CD4-positive, alpha-beta T cell (primary cell): ENCODE data around the gene MYO1D. TPM values are rescaled to one million over a fixed set of nuclear protein-coding genes. Genes with fewer than 3 reads are reported as not detected.

Experiments
- ATAC-seq: fragments of 200-7000 bp; cut with Tn5 transposase; one replicate; pipeline ENCODE4 v1.10.0; 2022; ENCODE audit warnings: mild to moderate bottlenecking; ENCODE audit not compliant: poor library complexity
- CTCF ChIA-PET: fragments of 350-600 bp; sonication (Branson Sonifier 250); formaldehyde crosslinking; loops from one replicate; lab custom pipeline; 2021; ENCODE audit warnings: antibody characterized with exemption, inconsistent platforms; lab: Charles Lee
- POLR2A ChIA-PET: fragments of 350-600 bp; sonication (Branson Sonifier 250); formaldehyde crosslinking; loops from one replicate; lab custom pipeline; 2021; ENCODE audit warnings: antibody characterized with exemption, inconsistent platforms; lab: Charles Lee
- DNase-seq, 14 experiments: peaks; one replicate each; pipeline ENCODE4 v3.0.0-alpha.2; 2013 to 2020; ENCODE audit warnings: mixed read lengths in 2 of 14
- H3K27ac ChIP-seq, 2 donors: one replicate each; pipeline versions ENCODE4 v1.5.1 to v1.7.0; 2013; ENCODE audit warnings: low read length in 2 of 2, low read depth in 1 of 2, mild to moderate bottlenecking in 1 of 2
- H3K27me3 ChIP-seq, 2 experiments: 1 replicate in 1 of 2; 2 replicates in 1 of 2; pipeline versions ENCODE4 v1.6.1 to v1.7.0; 2013; ENCODE audit warnings: low read length in 2 of 2, control low read depth in 1 of 2, mild to moderate bottlenecking in 1 of 2, moderate library complexity in 1 of 2; ENCODE audit not compliant: insufficient read depth in 2 of 2, control insufficient read depth in 1 of 2
- H3K36me3 ChIP-seq: one replicate; pipeline ENCODE4 v1.6.1; 2013; ENCODE audit warnings: low read length, control low read depth; ENCODE audit not compliant: insufficient read depth
- H3K4me1 ChIP-seq: one replicate; pipeline ENCODE4 v1.6.1; 2013; ENCODE audit warnings: low read length, control low read depth; ENCODE audit not compliant: insufficient read depth
- H3K4me3 ChIP-seq: one replicate; pipeline ENCODE4 v1.5.1; 2013; ENCODE audit warnings: mild to moderate bottlenecking, low read length, moderate library complexity
- H3K9me3 ChIP-seq, 2 experiments: 1 replicate in 1 of 2; 2 replicates in 1 of 2; pipeline versions ENCODE4 v1.6.1 to v1.7.0; 2013; ENCODE audit warnings: low read length in 2 of 2, mild to moderate bottlenecking in 2 of 2, control low read depth in 1 of 2, moderate library complexity in 1 of 2; ENCODE audit not compliant: control insufficient read depth in 1 of 2, insufficient read depth in 1 of 2
- H3K27ac Mint-ChIP-seq: one replicate; pipeline ENCODE4 v1.8.0; 2020; ENCODE audit warnings: mixed read lengths
- H3K27me3 Mint-ChIP-seq: one replicate; pipeline ENCODE4 v1.8.0; 2021; ENCODE audit warnings: mixed read lengths
- H3K36me3 Mint-ChIP-seq: one replicate; pipeline ENCODE4 v1.8.0; 2021; ENCODE audit warnings: low read depth, mixed read lengths
- H3K4me1 Mint-ChIP-seq: one replicate; pipeline ENCODE4 v1.8.0; 2021; ENCODE audit warnings: low read depth, mixed read lengths
- H3K4me3 Mint-ChIP-seq: one replicate; pipeline ENCODE4 v1.8.0; 2020; ENCODE audit warnings: mild to moderate bottlenecking, mixed read lengths
- H3K9me3 Mint-ChIP-seq: one replicate; pipeline ENCODE4 v1.8.0; 2020; ENCODE audit warnings: mixed read lengths
- intact Hi-C, 2 experiments: fragments of 100-400 bp; cut with DNase I in 1 of 2; cut with micrococcal nuclease in 1 of 2; formaldehyde crosslinking; loops; one replicate each; pipeline versions ENCODE4 v1.15.1 to v1.9.0; 2023 to 2025; cut with DNase I, micrococcal nuclease
- total RNA-seq, 174 experiments: library from RNA in 2 of 174; stranded (reverse) in 2 of 174; gene quantifications; one replicate each; pipeline ENCODE4 v1.2.3 and lab custom pipeline; 2021 to 2026
- TF ChIP-seq, protein P1 (sequence below): fragments of 200-600 bp; IDR thresholded peaks from one replicate; pipeline ENCODE4 v1.8.0; 2022; ENCODE audit warnings: antibody characterized with exemption, mild to moderate bottlenecking

The MYO1D gene
- total RNA-seq, 2 experiments from 2014 or later, result 5.8 to 6.4 TPM

DNA sequence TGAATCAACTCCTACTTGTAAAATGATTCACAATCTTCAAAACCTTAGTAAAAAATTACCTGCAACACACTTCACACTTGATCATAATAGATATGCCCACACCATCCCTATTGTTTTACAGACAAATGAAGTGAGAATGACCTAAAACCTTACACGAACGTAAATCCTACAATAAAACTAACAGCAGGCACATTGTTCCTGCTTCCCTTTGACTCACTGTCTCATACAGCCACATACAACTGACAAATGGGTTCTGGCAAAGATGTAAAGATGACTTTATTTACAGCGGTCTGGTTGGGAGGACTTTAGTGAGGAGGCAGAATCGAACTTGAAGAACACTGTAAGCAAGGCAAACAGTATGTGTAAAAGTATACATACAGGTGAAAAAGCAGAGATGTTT, 188.7 kb downstream of the MYO1D start:
- H3K9me3 ChIP-seq, result no peaks in the 10 kb centered on the region
- no peaks in the 10 kb centered on the region for H3K9me3 Mint-ChIP-seq
- no peaks in the 10 kb centered on the region for H3K36me3 Mint-ChIP-seq
- no peaks in the 10 kb centered on the region for H3K27me3 ChIP-seq
- H3K4me1 Mint-ChIP-seq, result no peaks in the 10 kb centered on the region
- ATAC-seq (no peak), DNase-seq (no peak)
- H3K4me1 ChIP-seq, result no peaks in the 10 kb centered on the region
- H3K27ac Mint-ChIP-seq, result no peak overlapping the region
- H3K4me3 Mint-ChIP-seq, result no peak overlapping the region
- ChIA-PET CTCF (no interaction called here), POLR2A (no interaction called here)
- no peaks in the 10 kb centered on the region for H3K27me3 Mint-ChIP-seq
- no peak overlapping the region for H3K4me3 ChIP-seq
- no peak overlapping the region for H3K27ac ChIP-seq
- H3K36me3 ChIP-seq, result no peaks in the 10 kb centered on the region
- intact Hi-C loops, result no loop called here
- TF ChIP-seq, protein P1, sequence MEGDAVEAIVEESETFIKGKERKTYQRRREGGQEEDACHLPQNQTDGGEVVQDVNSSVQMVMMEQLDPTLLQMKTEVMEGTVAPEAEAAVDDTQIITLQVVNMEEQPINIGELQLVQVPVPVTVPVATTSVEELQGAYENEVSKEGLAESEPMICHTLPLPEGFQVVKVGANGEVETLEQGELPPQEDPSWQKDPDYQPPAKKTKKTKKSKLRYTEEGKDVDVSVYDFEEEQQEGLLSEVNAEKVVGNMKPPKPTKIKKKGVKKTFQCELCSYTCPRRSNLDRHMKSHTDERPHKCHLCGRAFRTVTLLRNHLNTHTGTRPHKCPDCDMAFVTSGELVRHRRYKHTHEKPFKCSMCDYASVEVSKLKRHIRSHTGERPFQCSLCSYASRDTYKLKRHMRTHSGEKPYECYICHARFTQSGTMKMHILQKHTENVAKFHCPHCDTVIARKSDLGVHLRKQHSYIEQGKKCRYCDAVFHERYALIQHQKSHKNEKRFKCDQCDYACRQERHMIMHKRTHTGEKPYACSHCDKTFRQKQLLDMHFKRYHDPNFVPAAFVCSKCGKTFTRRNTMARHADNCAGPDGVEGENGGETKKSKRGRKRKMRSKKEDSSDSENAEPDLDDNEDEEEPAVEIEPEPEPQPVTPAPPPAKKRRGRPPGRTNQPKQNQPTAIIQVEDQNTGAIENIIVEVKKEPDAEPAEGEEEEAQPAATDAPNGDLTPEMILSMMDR, result no peak

DNA sequence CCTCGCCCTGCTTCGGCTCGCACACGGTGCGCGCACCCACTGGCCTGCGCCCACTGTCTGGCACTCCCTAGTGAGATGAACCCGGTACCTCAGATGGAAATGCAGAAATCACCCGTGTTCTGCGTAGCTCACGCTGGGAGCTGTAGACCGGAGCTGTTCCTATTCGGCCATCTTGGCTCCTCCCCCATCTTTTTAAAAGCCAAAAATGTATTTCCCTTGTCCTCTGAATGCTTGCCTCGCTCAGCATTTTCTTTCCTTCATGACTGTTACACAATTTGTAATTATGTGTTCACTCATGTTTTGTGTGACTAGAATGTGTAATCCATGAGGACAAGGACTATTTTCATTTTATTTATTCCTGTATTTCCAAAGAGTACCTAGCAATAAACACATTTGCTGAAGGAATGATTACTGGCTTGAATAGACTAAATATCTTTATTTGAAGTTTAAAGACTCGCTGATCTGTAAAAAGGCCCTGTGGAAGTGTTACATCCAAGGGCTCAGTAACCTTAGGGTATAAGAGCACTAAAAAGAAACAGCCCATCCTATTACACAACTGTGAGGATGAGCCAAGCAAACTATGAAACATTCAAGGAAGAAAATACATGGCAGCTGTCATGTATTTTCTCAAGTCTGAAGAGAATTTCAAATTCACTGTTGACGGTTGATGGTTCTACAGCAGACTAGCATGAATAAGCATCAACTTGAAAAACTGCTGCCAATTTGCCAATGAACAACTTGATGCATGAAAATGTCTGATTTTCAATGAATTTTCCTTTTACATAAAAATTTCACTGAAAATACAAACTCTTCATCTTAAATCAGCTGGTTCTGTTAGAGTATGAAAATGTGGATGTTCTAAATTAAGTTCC, 192.6 kb downstream of the MYO1D start:
- Histone ChIP-seq H3K4me1 (no peaks in the 10 kb centered on the region), H3K36me3 (no peaks in the 10 kb centered on the region), H3K9me3 (no peaks in the 10 kb centered on the region), H3K27me3 (no peaks in the 10 kb centered on the region), H3K27ac (no peak overlapping the region), H3K4me3 (no peak overlapping the region)
- POLR2A ChIA-PET, result no interaction called here
- Mint-ChIP-seq H3K4me3 (no peak overlapping the region), H3K36me3 (no peaks in the 10 kb centered on the region), H3K4me1 (no peaks in the 10 kb centered on the region), H3K9me3 (no peaks in the 10 kb centered on the region), H3K27me3 (no peaks in the 10 kb centered on the region), H3K27ac (no peak overlapping the region)
- ATAC-seq (no peak), DNase-seq (no peak)
- CTCF ChIA-PET, result no interaction called here
- intact Hi-C loops, result no loop called here
- TF ChIP-seq, protein P1, result no peak

- peaks cover 0 to 8% of the 10 kb centered on the region in 2 experiments for H3K9me3 ChIP-seq
- no peaks in the 10 kb centered on the region for H3K36me3 ChIP-seq
- no peak overlapping the region for H3K27ac ChIP-seq
- Mint-ChIP-seq H3K4me3 (no peak overlapping the region), H3K4me1 (no peaks in the 10 kb centered on the region), H3K27ac (no peak overlapping the region), H3K36me3 (no peaks in the 10 kb centered on the region), H3K9me3 (peaks cover 3% of the 10 kb centered on the region), H3K27me3 (no peaks in the 10 kb centered on the region)
- intact Hi-C loops, result no loop called here
- POLR2A ChIA-PET, result no interaction called here
- CTCF ChIA-PET, result no interaction called here
- no peak overlapping the region for H3K4me3 ChIP-seq
- TF ChIP-seq, protein P1, result no peak
- DNase-seq, result no peak
- H3K4me1 ChIP-seq, result no peaks in the 10 kb centered on the region
- no peak for ATAC-seq
- no peaks in the 10 kb centered on the region for H3K27me3 ChIP-seq
These were observed 203.0 kb downstream of the MYO1D start for GRCh38 chr17:32673964-32674363.
